Fibroblast of lung (primary cell): ENCODE results near the gene MED20.

Experiments used
- CTCF ChIP-seq, 2 donors: IDR thresholded peaks in 1 of 2; conservative IDR thresholded peaks in 1 of 2; 1 replicate in 1 of 2; 2 replicates in 1 of 2; pipeline ENCODE4 v1.5.1; 2011 to 2012; ENCODE audit warnings: low read length in 2 of 2, control low read depth in 1 of 2, inconsistent platforms in 1 of 2, low read depth in 1 of 2, mild to moderate bottlenecking in 1 of 2
- EZH2 ChIP-seq: IDR thresholded peaks from 2 replicates; pipeline ENCODE4 v1.5.1; 2012; ENCODE audit warnings: low read length, control low read depth, mild to moderate bottlenecking; ENCODE audit errors: missing control alignments

- no peak for TF ChIP-seq EZH2
- TF ChIP-seq CTCF (conservative IDR thresholded peaks at IDR 0.05 in 1 of 2, IDR thresholded peaks at IDR 0.05 in 1 of 2; ENCODE audit: low read depth in 1 of 2, low read length in 2 of 2) = no peak
Observed at GRCh38 chr6:41960028-41960427, 39.1 kb upstream of the MED20 start.
